ENCODE data around the gene ZNF227. TPM values are rescaled to one million over a fixed set of nuclear protein-coding genes. Genes with fewer than 3 reads are reported as not detected.

The ZNF227 gene
- total RNA-seq, 1 experiment from 2014 or later = 22.6 TPM

GRCh38 chr19:44280916-44281315 is 68.6 kb downstream of the ZNF227 start:
- no peak overlapping the region for H3K4me3 Mint-ChIP-seq

More at GRCh38 chr19:44280916-44281315, 68.6 kb downstream of the ZNF227 start:
- Histone ChIP-seq H3K27ac (ENCODE audit: insufficient read length, low read depth, low read length) (no peak overlapping the region), H3K4me1 (ENCODE audit: insufficient read depth, low read length) (no peaks in the 10 kb centered on the region), H2AFZ (ENCODE audit: low read length) (no peak overlapping the region), H2AK5ac (ENCODE audit: insufficient read length, low read length) (no peak overlapping the region), H4K5ac (ENCODE audit: insufficient read length, low read depth, low read length) (no peak overlapping the region), H2BK15ac (ENCODE audit: low read depth, low read length) (no peak overlapping the region), H3K9me3 (ENCODE audit: control insufficient read depth, low read depth, low read length) (no peaks in the 10 kb centered on the region), H3K56ac (ENCODE audit: insufficient read length, low read depth, low read length) (no peak overlapping the region), H4K20me1 (ENCODE audit: control insufficient read depth, insufficient read depth, insufficient read length) (no peaks in the 10 kb centered on the region), H2BK120ac (ENCODE audit: low read depth, low read length, poor library complexity, severe bottlenecking) (no peak overlapping the region), H3K23ac (ENCODE audit: insufficient read length, low read depth, low read length) (no peak overlapping the region), H3T11ph (ENCODE audit: low read length) (no peak overlapping the region), H3K23me2 (ENCODE audit: insufficient read length, low read depth, low read length, poor library complexity, severe bottlenecking) (no peaks in the 10 kb centered on the region), H2BK12ac (ENCODE audit: insufficient read length, low read depth, low read length) (no peak overlapping the region), H4K8ac (replicated peaks; ENCODE audit: insufficient read length, low read depth, low read length) (no peak overlapping the region), H3K4me2 (ENCODE audit: insufficient read depth, insufficient read length, low read length) (no peak overlapping the region), H3K79me2 (ENCODE audit: insufficient read depth, low read length) (no peaks in the 10 kb centered on the region), H3K79me1 (ENCODE audit: insufficient read depth, low read depth, low read length, poor library complexity, severe bottlenecking) (no peaks in the 10 kb centered on the region), H2BK5ac (ENCODE audit: insufficient read length, low read length) (no peak overlapping the region), H3K18ac (ENCODE audit: insufficient read length, low read depth, low read length) (no peak overlapping the region), H3K14ac (ENCODE audit: insufficient read depth, low read length) (no peak overlapping the region), H3K4ac (ENCODE audit: low read depth, low read length) (no peak overlapping the region), H3K27me3 (ENCODE audit: insufficient read depth, low read length) (no peaks in the 10 kb centered on the region), H2BK20ac (ENCODE audit: low read depth, low read length, poor library complexity, severe bottlenecking) (no peak overlapping the region), H4K91ac (ENCODE audit: insufficient read length, low read depth, low read length) (no peak overlapping the region), H3K9ac (ENCODE audit: extremely low read depth, insufficient read length, low read length) (no peak overlapping the region)
- H3K27ac Mint-ChIP-seq = no peak overlapping the region
- no CpG with 5 or more reads among the region's 10 CpGs for WGBS (ENCODE audit: extremely low coverage, insufficient read length, low lambda C conversion rate)
- no peak for DNase-seq
- peaks cover 38 to 67% of the 10 kb centered on the region in 2 experiments for H3K9me3 Mint-ChIP-seq
- no peaks in the 10 kb centered on the region; the same call in 1 of the 2 replicates for H3K27me3 Mint-ChIP-seq (ENCODE audit: low read depth)
- no peak for TF ChIP-seq CTCF (conservative IDR thresholded peaks at IDR 0.05)
- peaks cover 32 to 42% (median 32%) of the 10 kb centered on the region in 3 experiments for H3K36me3 Mint-ChIP-seq (ENCODE audit: insufficient read depth in 1 of 3, low read depth in 3 of 3)
- H3K4me1 Mint-ChIP-seq = peaks cover 6 to 7% of the 10 kb centered on the region in 2 experiments; a peak in 3 of 4 replicates

Data from H9 (cell line).